ENCODE results near the gene CHSY1. TPM values are rescaled to one million over a fixed set of nuclear protein-coding genes. Genes with fewer than 3 reads are reported as not detected.

Gene CHSY1
- total and polyA plus RNA-seq, 2 of the 4 experiments (the other 2 are of a cell fraction): 40.9 to 53.2 TPM

GRCh38 chr15:101252836-101253235, 988 bp upstream of the CHSY1 start:
- H2AFZ ChIP-seq (replicated peaks; ENCODE audit: low read length, poor library complexity): no peak overlapping the region
- peak overlapping the region; percentile 84; the same call in 1 of the 2 replicates for H2BK120ac ChIP-seq (ENCODE audit: low read depth, low read length)
- peak overlapping the region; percentile 55 to 89 for H4K8ac ChIP-seq (ENCODE audit: low read depth in 2 of 2, low read length in 2 of 2)
- H3K36me3 ChIP-seq (ENCODE audit: control insufficient read depth, insufficient read depth, low read length): peaks cover 4% of the 10 kb centered on the region
- peak overlapping the region; percentile 84; the same call in 1 of the 2 replicates for H3K56ac ChIP-seq (ENCODE audit: extremely low read depth, insufficient read depth, low read length)
- H3K14ac ChIP-seq (replicated peaks; ENCODE audit: low read depth, low read length): peak overlapping the region; percentile 93; the same call in 1 of the 2 replicates
- ATAC-seq (ENCODE audit: low read depth) (no peak), DNase-seq (no peak)
- H3K4me1 ChIP-seq (ENCODE audit: control insufficient read depth, insufficient read depth, low read length): peaks cover 17% of the 10 kb centered on the region
- no peak overlapping the region for H2AK9ac ChIP-seq (replicated peaks; ENCODE audit: low read depth, low read length, poor library complexity)
- peak overlapping the region; percentile 95; the same call in 1 of the 2 replicates for H3K27ac ChIP-seq (ENCODE audit: insufficient read depth, low read length)
- no peak for TF ChIP-seq MAFK (IDR thresholded peaks at IDR 0.05; ENCODE audit: low read depth, low read length)
- no peak for TF ChIP-seq MXI1 (IDR thresholded peaks at IDR 0.05; ENCODE audit: borderline replicate concordance, low read depth, low read length)
- TF ChIP-seq ELK1 (IDR thresholded peaks at IDR 0.05; ENCODE audit: borderline replicate concordance, low read depth, low read length): no peak
- no peak for TF ChIP-seq CHD1 (IDR thresholded peaks at IDR 0.05; ENCODE audit: low read depth, low read length)
- peak overlapping the region; percentile 92 for H3K4me2 ChIP-seq (ENCODE audit: low read depth, low read length)
- BruUV-seq (replicated peaks): no TSS peak
- H3K79me1 ChIP-seq (ENCODE audit: low read depth in 1 of 2, low read length in 2 of 2): peaks cover 0 to 26% of the 10 kb centered on the region in 2 experiments; a peak in 2 of 4 replicates
- peak overlapping the region; percentile 87 for H3K23ac ChIP-seq (ENCODE audit: low read depth, low read length)
- H3K27me3 ChIP-seq (ENCODE audit: control insufficient read depth, insufficient read depth, low read length): no peaks in the 10 kb centered on the region
- H4K91ac ChIP-seq (ENCODE audit: insufficient read depth, low read depth, low read length): no peak overlapping the region
- H4K20me1 ChIP-seq (ENCODE audit: insufficient read depth, low read length): peaks cover 31% of the 10 kb centered on the region
- POLR2A ChIA-PET (ENCODE audit: unreplicated experiment): no interaction called here
- H3K9me1 ChIP-seq (ENCODE audit: insufficient read depth, low read length): 0 out of 2 replicates have a peak, but pooled peaks cover 3% of the 10 kb centered on the region
- H2BK20ac ChIP-seq (ENCODE audit: low read depth, low read length): no peak overlapping the region
- 0 out of 2 replicates have a peak overlapping the region, but pooled peaks have one; percentile 49 for H3K18ac ChIP-seq (ENCODE audit: low read depth, low read length)
- no peaks in the 10 kb centered on the region for H3K9me3 ChIP-seq (ENCODE audit: control insufficient read depth, insufficient read depth, low read length)
- WGBS, 2 experiments (ENCODE audit: extremely low coverage in 2 of 2, insufficient read length in 1 of 2): no CpG with 5 or more reads among the region's 3 CpGs
- no peak overlapping the region for H2AK5ac ChIP-seq (ENCODE audit: low read depth, low read length)
- peak overlapping the region; percentile 99 for H3K9ac ChIP-seq (ENCODE audit: low read depth, low read length)
- CTCF ChIA-PET: interaction anchor here (0.6 to 1.5 kb wide), 2 partner anchors 37 to 237 kb away, joined by 4 to 6 read pairs; no protein-coding TSS in a partner anchor
- in situ Hi-C loops (cut with MboI; ENCODE audit: low sequenced_read_pairs) (loop anchor here (25.0 kb wide), 2 partner anchors 341 to 541 kb away; partner anchors contain the start of gene LRRK1), dilution Hi-C loops (cut with HindIII; ENCODE audit: low sequenced_read_pairs, unreplicated experiment) (no loop called here), intact Hi-C loops (cut with micrococcal nuclease) (loop anchor here (2.0 kb wide), 1 partner anchor 164 kb away; no protein-coding TSS in a partner anchor)
- H4K5ac ChIP-seq (ENCODE audit: low read depth, low read length): peak overlapping the region; percentile 21; the same call in 1 of the 2 replicates
- no peak overlapping the region for H2BK15ac ChIP-seq (ENCODE audit: low read depth, low read length)
- peak overlapping the region; percentile 100 for H3K4me3 ChIP-seq (ENCODE audit: insufficient read depth, low read depth, low read length)
- H2BK5ac ChIP-seq (ENCODE audit: low read depth, low read length, poor library complexity, severe bottlenecking): peak overlapping the region; percentile 88
- 0 out of 2 replicates have a peak overlapping the region, but pooled peaks have one; percentile 91 for H3K4ac ChIP-seq (ENCODE audit: low read depth, low read length)
